ENCODE data around the gene FLYWCH2. TPM values are rescaled to one million over a fixed set of nuclear protein-coding genes. Genes with fewer than 3 reads are reported as not detected.

The FLYWCH2 gene
- total RNA-seq, 1 donor from 2014 or later = 15.8 TPM

- no peaks in the 10 kb centered on the region for H3K36me3 ChIP-seq
- no peak within 1 kb of the TSS for H3K9ac ChIP-seq
- Mint-ChIP-seq H3K36me3 (peaks cover 3% of the 10 kb centered on the region), H3K27me3 (ENCODE audit: insufficient read depth, low read depth) (peaks cover 34% of the 10 kb centered on the region), H3K4me1 (peaks cover 2% of the 10 kb centered on the region), H3K27ac (no peak within 1 kb of the TSS), H3K9me3 (peaks cover 12% of the 10 kb centered on the region), H3K4me3 (peak within 1 kb of the TSS; percentile 72)
- DNase-seq (ENCODE audit: low spot score) = peak; percentile 38
- H3F3A ChIP-seq (ENCODE audit: low read depth) = no peaks in the 10 kb centered on the region
- peak within 1 kb of the TSS; percentile 18 for H3K4me3 ChIP-seq
- TF ChIP-seq CTCF (IDR thresholded peaks at IDR 0.05) (no peak), EZH2phosphoT487 (IDR thresholded peaks at IDR 0.05) (peak; percentile 26), EZH2 (IDR thresholded peaks at IDR 0.05) (peak; percentile 39)
- H3K79me2 ChIP-seq (ENCODE audit: low read depth) = no peaks in the 10 kb centered on the region
- peaks cover 4% of the 10 kb centered on the region for H3K9me3 ChIP-seq (ENCODE audit: low read depth)
- H4K20me1 ChIP-seq (ENCODE audit: low read depth) = no peaks in the 10 kb centered on the region
- H3K4me2 ChIP-seq = peak within 1 kb of the TSS; percentile 53
- H3K27me3 ChIP-seq = peaks cover 55% of the 10 kb centered on the region
- no peaks in the 10 kb centered on the region for H3K4me1 ChIP-seq
- no peak within 1 kb of the TSS for H3K27ac ChIP-seq
- peak within 1 kb of the TSS; percentile 72 for H2AFZ ChIP-seq (replicated peaks)
Measured at GRCh38 chr16:2857451-2858244, 25.4 kb upstream of the FLYWCH2 start, which contains the start of gene PRSS22. Gene PRSS22, minus strand, starts transcription at chr16:2858170. Its CDS starts 66 bp downstream, at chr16:2858104.

GRCh38 chr16:2858245-2859025, 24.6 kb upstream of the FLYWCH2 start:
- no peak overlapping the region for H3K4me3 Mint-ChIP-seq
- no peak for DNase-seq (ENCODE audit: low spot score)
- H3K27ac Mint-ChIP-seq = no peak overlapping the region

DNA sequence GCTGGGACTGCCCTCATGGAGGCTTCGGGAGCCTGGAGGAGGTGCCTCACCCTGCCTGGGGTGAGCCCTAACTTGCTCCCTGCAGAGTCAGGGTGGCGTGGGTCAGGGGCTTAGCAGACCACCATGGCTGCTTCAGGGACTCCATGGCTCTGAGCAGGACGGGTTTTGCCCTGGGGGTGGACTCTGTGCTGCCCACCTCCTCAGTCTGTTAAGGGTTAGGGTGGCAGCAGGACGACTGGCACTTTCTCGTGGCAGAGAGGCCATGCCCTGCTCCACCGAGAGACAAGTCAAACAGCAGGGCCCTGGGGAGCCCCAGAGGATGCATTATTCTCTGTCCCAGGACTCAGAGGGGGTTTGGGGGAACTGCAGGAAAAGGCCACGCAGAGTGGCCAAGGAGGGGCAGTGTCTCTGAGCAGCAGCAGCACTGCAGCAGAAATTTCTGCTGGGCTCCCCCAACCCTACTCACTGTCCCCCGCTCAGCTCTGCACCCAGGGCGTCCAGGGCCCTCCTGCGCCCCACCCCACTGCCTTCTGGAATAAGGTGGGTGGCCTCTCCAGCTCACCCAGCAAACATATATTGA, 23.2 kb upstream of the FLYWCH2 start:
- Histone ChIP-seq H3F3A (ENCODE audit: low read depth) (no peaks in the 10 kb centered on the region), H3K27ac (no peak overlapping the region), H3K4me2 (no peak overlapping the region), H3K4me3 (no peak overlapping the region), H3K36me3 (no peaks in the 10 kb centered on the region), H3K79me2 (ENCODE audit: low read depth) (no peaks in the 10 kb centered on the region), H3K4me1 (no peaks in the 10 kb centered on the region), H4K20me1 (ENCODE audit: low read depth) (no peaks in the 10 kb centered on the region), H3K27me3 (peaks cover 70% of the 10 kb centered on the region), H3K9ac (no peak overlapping the region), H3K9me3 (ENCODE audit: low read depth) (no peaks in the 10 kb centered on the region), H2AFZ (replicated peaks) (no peak overlapping the region)
- DNase-seq (ENCODE audit: low spot score) = no peak
- H3K4me3 Mint-ChIP-seq = no peak overlapping the region
- H3K27me3 Mint-ChIP-seq (ENCODE audit: insufficient read depth, low read depth) = peaks cover 34% of the 10 kb centered on the region
- H3K36me3 Mint-ChIP-seq = no peaks in the 10 kb centered on the region
- no peak for TF ChIP-seq CTCF (IDR thresholded peaks at IDR 0.05)
- peaks cover 2% of the 10 kb centered on the region for H3K4me1 Mint-ChIP-seq
- no peak overlapping the region for H3K27ac Mint-ChIP-seq
- H3K9me3 Mint-ChIP-seq = peaks cover 3% of the 10 kb centered on the region

More at GRCh38 chr16:2858245-2859025, 24.6 kb upstream of the FLYWCH2 start:
- Histone ChIP-seq H3K4me1 (no peaks in the 10 kb centered on the region), H3K36me3 (no peaks in the 10 kb centered on the region), H3K9ac (no peak overlapping the region), H3K27me3 (peaks cover 57% of the 10 kb centered on the region), H3K4me2 (peak overlapping the region; percentile 53), H3K4me3 (peak overlapping the region; percentile 18), H3K27ac (no peak overlapping the region), H4K20me1 (ENCODE audit: low read depth) (no peaks in the 10 kb centered on the region), H3F3A (ENCODE audit: low read depth) (no peaks in the 10 kb centered on the region), H2AFZ (replicated peaks) (no peak overlapping the region), H3K9me3 (ENCODE audit: low read depth) (peaks cover 4% of the 10 kb centered on the region), H3K79me2 (ENCODE audit: low read depth) (no peaks in the 10 kb centered on the region)
- TF ChIP-seq EZH2 (IDR thresholded peaks at IDR 0.05) = peak; percentile 28
- no peak for TF ChIP-seq CTCF (IDR thresholded peaks at IDR 0.05)
- TF ChIP-seq EZH2phosphoT487 (IDR thresholded peaks at IDR 0.05) = peak; percentile 1
- Mint-ChIP-seq H3K4me1 (peaks cover 2% of the 10 kb centered on the region), H3K36me3 (peaks cover 3% of the 10 kb centered on the region), H3K27me3 (ENCODE audit: insufficient read depth, low read depth) (peaks cover 34% of the 10 kb centered on the region), H3K9me3 (peaks cover 12% of the 10 kb centered on the region)
